Measurements from ENCODE around the gene GPC6.

GRCh38 chr13:94371855-94372254, 1145.2 kb downstream of the GPC6 start:
- TF ChIP-seq CTCF (IDR thresholded peaks at IDR 0.05), result no peak
- TF ChIP-seq EZH2 (IDR thresholded peaks at IDR 0.05), result no peak

Measured in neural progenitor cell (in vitro differentiated cells).